ENCODE measurements around the gene PCYT2.

DNA sequence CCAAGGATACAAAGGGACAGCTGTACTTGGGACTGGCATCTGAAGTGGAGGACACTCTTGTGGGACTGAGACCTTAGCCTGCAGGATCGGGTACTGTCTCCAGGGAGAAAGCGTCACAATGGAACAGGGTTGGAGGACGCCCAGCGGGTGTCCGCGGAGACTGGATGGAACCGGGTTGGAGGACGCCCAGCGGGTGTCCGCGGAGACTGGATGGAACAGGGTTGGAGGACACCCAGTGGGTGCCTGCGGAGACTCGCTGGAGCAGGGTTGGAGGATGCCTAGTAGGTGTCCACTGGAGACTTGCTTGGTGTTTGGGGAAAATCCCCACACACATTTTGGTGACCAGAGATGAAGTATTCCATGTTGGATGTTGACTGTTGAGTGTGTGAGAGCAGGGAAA lies 36.0 kb upstream of the PCYT2 start, which contains the start of gene MYADML2:
- TF ChIP-seq, protein P1, sequence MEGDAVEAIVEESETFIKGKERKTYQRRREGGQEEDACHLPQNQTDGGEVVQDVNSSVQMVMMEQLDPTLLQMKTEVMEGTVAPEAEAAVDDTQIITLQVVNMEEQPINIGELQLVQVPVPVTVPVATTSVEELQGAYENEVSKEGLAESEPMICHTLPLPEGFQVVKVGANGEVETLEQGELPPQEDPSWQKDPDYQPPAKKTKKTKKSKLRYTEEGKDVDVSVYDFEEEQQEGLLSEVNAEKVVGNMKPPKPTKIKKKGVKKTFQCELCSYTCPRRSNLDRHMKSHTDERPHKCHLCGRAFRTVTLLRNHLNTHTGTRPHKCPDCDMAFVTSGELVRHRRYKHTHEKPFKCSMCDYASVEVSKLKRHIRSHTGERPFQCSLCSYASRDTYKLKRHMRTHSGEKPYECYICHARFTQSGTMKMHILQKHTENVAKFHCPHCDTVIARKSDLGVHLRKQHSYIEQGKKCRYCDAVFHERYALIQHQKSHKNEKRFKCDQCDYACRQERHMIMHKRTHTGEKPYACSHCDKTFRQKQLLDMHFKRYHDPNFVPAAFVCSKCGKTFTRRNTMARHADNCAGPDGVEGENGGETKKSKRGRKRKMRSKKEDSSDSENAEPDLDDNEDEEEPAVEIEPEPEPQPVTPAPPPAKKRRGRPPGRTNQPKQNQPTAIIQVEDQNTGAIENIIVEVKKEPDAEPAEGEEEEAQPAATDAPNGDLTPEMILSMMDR (conservative IDR thresholded peaks at IDR 0.05): no peak
- no peak for TF ChIP-seq ZFX (IDR thresholded peaks at IDR 0.05)
